ENCODE measurements around the gene XIRP1. TPM values are rescaled to one million over a fixed set of nuclear protein-coding genes. Genes with fewer than 3 reads are reported as not detected.
A peak's percentile ranks its signal among the peaks of the same experiment; 100 is the strongest.

XIRP1 gene
- total RNA-seq, 2 experiments from 2014 or later, result not detected

GRCh38 chr3:39209329-39209970 lies 17.1 kb upstream of the XIRP1 start:
- Histone ChIP-seq H3K79me2 (ENCODE audit: insufficient read depth, low read depth, low read length) (no peaks in the 10 kb centered on the region), H3K27ac (ENCODE audit: low read depth, low read length, poor library complexity, severe bottlenecking) (no peak overlapping the region), H4K20me1 (ENCODE audit: insufficient read depth, low read length) (no peaks in the 10 kb centered on the region), H3K9me2 (ENCODE audit: insufficient read depth, low read length) (no peaks in the 10 kb centered on the region), H2AFZ (ENCODE audit: low read length) (peak overlapping the region; percentile 50; the same call in 1 of the 2 replicates), H3K36me3 (ENCODE audit: insufficient read depth, low read length) (no peaks in the 10 kb centered on the region), H3K4me2 (ENCODE audit: low read length) (no peak overlapping the region), H3K9me3 (ENCODE audit: low read length) (no peaks in the 10 kb centered on the region), H3K4me3 (ENCODE audit: low read depth, low read length, poor library complexity, severe bottlenecking) (no peak overlapping the region), H3K4me1 (ENCODE audit: insufficient read depth, low read length, poor library complexity, severe bottlenecking) (peaks cover 31% of the 10 kb centered on the region)
- no TSS peak for BruUV-seq (replicated peaks)
- intact Hi-C loops (cut with micrococcal nuclease; ENCODE audit: unreplicated experiment), result no loop called here
- no peak for DNase-seq (ENCODE audit: low spot score)
- CTCF ChIA-PET (ENCODE audit: unreplicated experiment), result interaction anchor here (1.6 kb wide), 1 partner anchor 79 kb away, joined by 8 read pairs; no protein-coding TSS in a partner anchor
- TF ChIP-seq CTCF (conservative IDR thresholded peaks at IDR 0.05; ENCODE audit: low read length), result no peak
- TF ChIP-seq EZH2phosphoT487 (IDR thresholded peaks at IDR 0.05; ENCODE audit: borderline replicate concordance, low read depth, low read length), result no peak
- POLR2A ChIA-PET, result interaction anchor here (0.6 kb wide), 1 partner anchor 683 kb away, joined by 5 read pairs; no protein-coding TSS in a partner anchor

GRCh38 chr3:39208463-39209055 lies 16.2 kb upstream of the XIRP1 start:
- Histone ChIP-seq H3K4me2 (ENCODE audit: low read length) (peak overlapping the region; percentile 44), H3K27ac (ENCODE audit: low read depth, low read length, poor library complexity, severe bottlenecking) (no peak overlapping the region), H3K36me3 (ENCODE audit: insufficient read depth, low read length) (no peaks in the 10 kb centered on the region), H3K4me3 (ENCODE audit: low read depth, low read length, poor library complexity, severe bottlenecking) (no peak overlapping the region), H3K4me1 (ENCODE audit: insufficient read depth, low read length, poor library complexity, severe bottlenecking) (peaks cover 31% of the 10 kb centered on the region), H3K9me2 (ENCODE audit: insufficient read depth, low read length) (no peaks in the 10 kb centered on the region), H4K20me1 (ENCODE audit: insufficient read depth, low read length) (no peaks in the 10 kb centered on the region), H2AFZ (ENCODE audit: low read length) (peak overlapping the region; percentile 84), H3K79me2 (ENCODE audit: insufficient read depth, low read depth, low read length) (no peaks in the 10 kb centered on the region), H3K9me3 (ENCODE audit: low read length) (no peaks in the 10 kb centered on the region)
- ChIA-PET POLR2A (interaction anchor here (1.0 to 1.7 kb wide), 4 partner anchors 8 to 100 kb away, joined by 3 to 8 read pairs (median 4); no protein-coding TSS in a partner anchor), CTCF (ENCODE audit: unreplicated experiment) (interaction anchor here (1.3 to 1.8 kb wide), 3 partner anchors 8 to 84 kb away, joined by 5 to 12 read pairs (median 5); no protein-coding TSS in a partner anchor)
- intact Hi-C loops (cut with micrococcal nuclease; ENCODE audit: unreplicated experiment), result loop anchor here (1.0 kb wide), 1 partner anchor 80 kb away; no protein-coding TSS in a partner anchor
- no TSS peak for BruUV-seq (replicated peaks)
- TF ChIP-seq CTCF (conservative IDR thresholded peaks at IDR 0.05; ENCODE audit: low read length) (peak; percentile 92), EZH2phosphoT487 (IDR thresholded peaks at IDR 0.05; ENCODE audit: borderline replicate concordance, low read depth, low read length) (no peak)
- peak; percentile 74 for DNase-seq (ENCODE audit: low spot score)
